GM19438 (cell line): Measurements from ENCODE around the gene RHBDL2.
"Not testable (repeated sequence)": the region's sequence is repeated elsewhere in the genome, so short reads cannot be mapped to it uniquely, and the experiment has no call there.

ENCODE experiments used
- ATAC-seq: cut with Tn5 transposase; IDR thresholded peaks from one replicate; pipeline ENCODE4 v1.9.1; 2021; ENCODE audit warnings: low read depth; ENCODE audit not compliant: unreplicated experiment

RHBDL2 gene

GRCh38 chr1:38941527-38942019 lies at the start of gene RHBDL2:
RHBDL2 (minus strand) TSS chr1:38941830; CDS start chr1:38919212, 22,618 bp downstream.
- no peak for ATAC-seq

DNA sequence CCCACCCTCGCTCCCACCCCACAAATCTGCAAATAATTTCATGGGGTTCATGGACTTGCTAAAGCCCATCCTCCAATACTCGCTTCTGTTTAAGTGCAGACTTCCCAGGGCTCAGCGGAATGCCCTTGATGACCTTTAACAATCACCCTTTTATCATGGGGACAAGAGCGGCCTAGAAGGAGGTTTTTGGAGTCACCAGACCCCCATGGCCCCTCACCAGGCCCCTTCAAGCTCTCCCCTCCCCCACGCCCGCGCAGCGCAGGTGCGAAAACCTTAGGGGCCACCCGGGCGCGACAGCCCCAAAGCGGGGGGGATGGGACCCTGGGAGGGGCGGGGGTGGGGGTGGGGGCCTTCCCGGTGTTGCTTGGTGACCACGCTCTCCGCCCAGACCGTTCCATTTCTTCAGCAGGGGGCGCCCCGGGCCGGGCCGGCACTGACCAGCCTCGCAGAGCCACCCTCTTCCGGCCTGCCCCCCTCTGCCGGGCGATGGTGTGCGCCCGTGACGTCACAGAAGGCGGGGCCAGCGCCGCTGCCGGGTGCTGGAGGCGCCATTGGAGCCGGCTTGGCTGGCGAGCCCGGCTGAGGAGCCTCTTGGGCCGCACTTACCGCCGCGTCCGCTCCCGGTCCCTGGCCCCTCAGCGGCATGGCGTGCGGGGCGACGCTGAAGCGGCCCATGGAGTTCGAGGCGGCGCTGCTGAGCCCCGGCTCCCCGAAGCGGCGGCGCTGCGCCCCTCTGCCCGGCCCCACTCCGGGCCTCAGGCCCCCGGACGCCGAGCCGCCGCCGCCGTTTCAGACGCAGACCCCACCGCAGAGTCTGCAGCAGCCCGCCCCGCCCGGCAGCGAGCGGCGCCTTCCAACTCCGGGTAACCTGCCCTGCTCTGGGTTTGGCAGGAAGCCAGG lies 49.4 kb upstream of the RHBDL2 start, which contains the start of gene AKIRIN1:
Gene AKIRIN1, plus strand, starts transcription at position 539 of the 900 bp plus-strand sequence. Its CDS starts 105 bp downstream, at position 644.
- peak; percentile 87 for ATAC-seq

DNA sequence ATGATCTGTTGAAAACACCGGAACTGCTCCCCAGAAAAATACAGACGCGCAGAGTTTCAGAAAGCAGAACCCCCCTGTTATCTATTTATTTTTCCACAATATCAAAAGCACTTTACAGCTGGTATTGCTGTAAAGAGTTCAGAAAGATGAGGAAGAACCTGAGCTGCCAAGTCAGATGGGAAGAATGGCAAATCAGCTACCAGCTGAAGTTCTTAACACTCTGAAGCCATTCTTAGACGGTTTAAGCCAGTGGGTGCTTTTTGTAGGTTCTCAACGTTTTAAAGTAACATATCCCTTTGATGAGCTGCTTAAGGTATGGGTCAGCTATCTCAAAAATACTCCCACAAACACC lies 48.7 kb upstream of the RHBDL2 start:
- no peak for ATAC-seq

DNA sequence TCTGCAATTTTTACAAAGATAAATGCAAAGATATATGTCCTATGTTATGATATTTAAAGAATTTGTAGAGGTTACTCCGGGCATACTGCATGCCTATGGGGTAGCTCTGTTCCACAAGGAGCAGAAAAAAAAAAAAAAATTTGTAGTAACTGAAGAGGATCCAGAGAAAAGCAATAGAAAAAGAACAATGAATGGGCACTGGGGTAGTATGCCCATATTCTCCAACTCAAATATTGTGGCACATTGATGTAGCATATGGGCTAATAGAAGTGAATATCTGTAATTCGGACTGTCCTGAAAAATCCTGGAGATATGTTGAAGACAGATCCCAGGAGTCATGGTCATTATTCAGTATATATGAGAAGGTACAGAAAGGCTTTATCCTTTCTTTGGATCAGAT lies 48.3 kb upstream of the RHBDL2 start:
- no peak for ATAC-seq

DNA sequence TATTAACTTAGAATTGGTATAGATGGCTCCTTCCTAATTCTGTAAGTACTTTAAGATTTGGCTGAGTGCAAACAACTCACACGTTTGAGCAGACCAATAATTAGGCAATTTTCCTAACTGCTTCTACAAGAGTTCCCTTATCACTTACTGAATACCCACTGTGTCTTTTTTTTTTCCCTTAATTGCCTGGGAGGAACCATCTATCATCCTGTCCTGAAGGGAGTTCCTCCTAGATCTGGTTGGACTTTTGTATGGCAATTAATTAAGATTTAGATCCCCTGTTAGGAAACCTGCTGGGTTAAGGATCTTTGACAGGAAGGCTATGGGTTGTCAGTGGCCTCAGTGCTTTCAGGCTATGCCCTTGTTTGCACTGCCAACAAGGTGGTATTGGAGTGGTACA lies 37.8 kb upstream of the RHBDL2 start:
- ATAC-seq, result not testable (repeated sequence)

- ATAC-seq, result not testable (repeated sequence)
These were observed 36.6 kb upstream of the RHBDL2 start for GRCh38 chr1:38978245-38978542.

GRCh38 chr1:38977399-38978244 lies 36.0 kb upstream of the RHBDL2 start:
- not testable (repeated sequence) for ATAC-seq

GRCh38 chr1:38973659-38974437 lies 32.2 kb upstream of the RHBDL2 start:
- ATAC-seq, result no peak

GRCh38 chr1:38973145-38973544 lies 31.5 kb upstream of the RHBDL2 start:
- ATAC-seq, result not testable (repeated sequence)

DNA sequence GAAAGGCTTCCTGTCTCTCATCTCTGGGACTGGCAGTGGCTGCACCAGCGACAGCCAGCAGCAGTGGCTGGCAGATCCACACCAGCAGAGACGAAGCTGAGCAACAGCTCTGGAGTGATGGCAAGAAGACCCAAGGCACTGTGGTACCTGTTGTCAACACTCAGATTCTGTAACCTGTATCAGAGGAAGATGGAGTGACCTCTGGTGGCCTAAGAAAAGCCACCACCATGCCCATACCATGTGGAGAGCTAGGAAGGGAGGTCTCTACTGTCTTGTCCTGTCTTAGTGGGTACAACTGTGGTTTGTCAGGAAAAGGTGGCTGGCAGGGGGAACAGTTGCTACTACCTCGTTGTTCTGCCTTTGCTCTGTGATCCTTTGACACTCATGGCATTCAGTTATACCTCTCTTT lies 22.5 kb upstream of the RHBDL2 start:
- ATAC-seq, result no peak

GRCh38 chr1:38962560-38962959 lies 20.9 kb upstream of the RHBDL2 start:
- ATAC-seq, result no peak

- ATAC-seq, result no peak
These were observed 20.5 kb upstream of the RHBDL2 start for GRCh38 chr1:38962113-38962512.

GRCh38 chr1:38958967-38959366 lies 17.3 kb upstream of the RHBDL2 start:
- no peak for ATAC-seq

DNA sequence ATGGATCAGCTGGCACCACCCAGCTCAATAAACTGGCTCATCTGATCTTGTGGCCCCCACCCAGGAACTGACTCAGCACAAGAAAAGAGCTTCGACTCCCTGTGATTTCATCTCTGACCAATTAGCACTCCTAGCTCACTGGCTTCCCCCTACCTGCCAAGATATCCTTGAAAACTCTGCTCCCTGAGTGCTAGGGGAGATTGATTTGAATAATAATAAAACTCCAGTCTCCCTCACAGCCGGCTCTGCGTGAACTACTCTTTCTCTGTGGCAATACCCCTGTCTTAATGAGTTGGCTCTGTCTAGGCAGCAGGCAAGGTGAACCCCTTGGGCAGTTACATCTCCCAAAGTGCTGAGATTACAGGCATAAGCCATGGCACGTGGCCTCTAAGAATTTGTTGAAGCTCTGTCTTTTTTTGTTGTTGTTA lies 11.8 kb upstream of the RHBDL2 start:
- ATAC-seq, result no peak

DNA sequence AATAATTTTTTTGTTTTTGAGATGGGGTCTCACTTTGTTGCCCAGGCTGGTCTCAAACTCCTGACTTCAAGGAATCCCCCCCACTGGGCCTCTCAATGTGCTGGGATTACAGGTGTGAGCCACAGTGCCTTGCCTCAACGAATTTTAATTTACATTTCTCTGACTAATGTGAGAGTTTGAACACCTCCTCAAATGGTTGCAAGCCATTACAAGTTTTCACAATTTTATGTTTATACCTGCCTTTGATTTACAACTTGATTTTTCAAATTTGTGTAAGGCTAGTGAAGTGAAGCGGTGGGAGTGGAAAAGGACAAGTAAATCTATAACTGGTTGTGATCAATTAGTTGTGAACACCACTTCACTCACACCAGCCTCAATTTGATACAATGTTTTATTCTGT lies 8.9 kb upstream of the RHBDL2 start:
- no peak for ATAC-seq

- no peak for ATAC-seq
These were observed 2.9 kb upstream of the RHBDL2 start for GRCh38 chr1:38944547-38944946.

GRCh38 chr1:38942664-38943428 lies 1.2 kb upstream of the RHBDL2 start:
- no peak for ATAC-seq

DNA sequence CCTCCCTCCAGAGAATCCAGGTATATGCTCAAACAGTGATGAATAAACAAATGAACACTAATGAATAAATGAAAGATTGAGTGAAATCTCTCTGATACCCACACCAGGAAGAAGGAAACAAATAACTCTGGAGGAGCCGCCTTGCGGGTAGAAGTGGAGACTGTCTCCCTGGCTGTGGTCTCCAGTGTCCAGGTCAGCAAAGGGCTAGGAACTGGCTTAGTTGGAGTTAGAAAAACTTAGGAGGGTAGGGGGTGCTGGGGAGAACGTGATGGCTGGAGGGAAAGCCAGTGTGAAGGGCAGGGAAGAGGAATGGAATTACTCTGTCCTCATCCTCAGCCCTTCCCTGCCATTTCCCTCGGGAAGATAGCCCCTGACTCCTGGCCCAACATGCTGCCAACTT lies 537 bp downstream of the RHBDL2 start:
- ATAC-seq, result no peak

GRCh38 chr1:38940339-38941047 lies 1.1 kb downstream of the RHBDL2 start:
- no peak for ATAC-seq
